BE2C (cell line): ENCODE results near the gene RNF225. TPM values are rescaled to one million over a fixed set of nuclear protein-coding genes. Genes with fewer than 3 reads are reported as not detected.
"Not testable (repeated sequence)": the region's sequence is repeated elsewhere in the genome, so short reads cannot be mapped to it uniquely, and the experiment has no call there.

Experiments
- DNase-seq: peaks from one replicate; pipeline ENCODE4 v3.0.0-alpha.2; 2020
- H3K27me3 ChIP-seq: fragments of 250-450 bp; sonication (Bioruptor Pico); 2 replicates; pipeline ENCODE4 v1.5.1; 2020; ENCODE audit warnings: mild to moderate bottlenecking
- H3K36me3 ChIP-seq: fragments of 250-450 bp; sonication (Bioruptor Pico); 2 replicates; pipeline ENCODE4 v1.5.1; 2020; ENCODE audit warnings: mild to moderate bottlenecking
- H3K4me1 ChIP-seq: fragments of 250-450 bp; sonication (Bioruptor Pico); 2 replicates; pipeline ENCODE4 v1.5.1; 2020
- H3K4me3 ChIP-seq: 2 replicates; pipeline ENCODE4 v1.5.1; 2011; ENCODE audit warnings: low read depth, low read length
- H3K9me3 ChIP-seq: fragments of 250-450 bp; sonication (Bioruptor Pico); 2 replicates; pipeline ENCODE4 v1.5.1; 2020
- CTCF ChIP-seq: IDR thresholded peaks from 2 replicates; pipeline ENCODE4 v1.5.1; 2012; ENCODE audit warnings: mild to moderate bottlenecking, low read depth, low read length
- polyA plus RNA-seq: library from polyadenylated mRNA; unstranded; fragments of >200 nt; gene quantifications from one replicate; pipeline ENCODE4 v1.2.1, GENCODE V29; 2012; ENCODE audit warnings: low read depth, missing spikeins; ENCODE audit not compliant: insufficient read length, insufficient read depth

The RNF225 gene
- not detected for polyA plus RNA-seq

- peak; percentile 32 for DNase-seq
- no peaks in the 10 kb centered on the region for H3K9me3 ChIP-seq
- H3K36me3 ChIP-seq, result peaks cover 57% of the 10 kb centered on the region
- H3K4me1 ChIP-seq, result no peaks in the 10 kb centered on the region
- H3K27me3 ChIP-seq, result no peaks in the 10 kb centered on the region; the same call in 1 of the 2 replicates
- no peak for TF ChIP-seq CTCF
- H3K4me3 ChIP-seq, result no peak within 1 kb of the TSS
Measured at GRCh38 chr19:58395220-58395978, at the start of gene RNF225. Gene RNF225 (plus strand): TSS chr19:58395656. CDS start chr19:58396090, 434 bp downstream.

GRCh38 chr19:58346961-58347929 lies 48.2 kb upstream of the RNF225 start:
- Histone ChIP-seq H3K4me1 (no peaks in the 10 kb centered on the region), H3K4me3 (peak overlapping the region; percentile 78), H3K27me3 (no peaks in the 10 kb centered on the region), H3K36me3 (peaks cover 2% of the 10 kb centered on the region; the same call in 1 of the 2 replicates), H3K9me3 (no peaks in the 10 kb centered on the region)
- DNase-seq, result peak; percentile 85
- no peak for TF ChIP-seq CTCF

DNA sequence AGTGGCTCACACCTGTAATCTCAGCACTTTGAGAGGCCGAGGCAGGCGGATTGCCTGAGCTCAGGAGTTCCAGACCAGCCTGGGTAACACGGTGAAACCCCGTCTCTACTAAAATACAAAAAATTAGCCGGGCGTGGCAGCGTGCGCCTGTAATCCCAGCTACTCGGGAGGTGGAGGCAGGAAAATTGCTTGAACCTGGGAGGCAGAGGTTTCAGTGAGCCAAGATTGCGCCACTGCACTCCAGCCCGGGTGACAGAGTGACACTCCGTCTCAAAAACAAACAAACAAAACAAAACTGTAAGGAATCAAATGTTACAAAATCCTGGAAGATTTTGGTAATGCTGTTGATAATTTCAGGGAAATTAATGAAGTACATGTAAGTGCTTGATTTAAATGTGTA lies 47.4 kb upstream of the RNF225 start:
- not testable (repeated sequence) for H3K27me3 ChIP-seq, H3K9me3 ChIP-seq, DNase-seq, H3K36me3 ChIP-seq, H3K4me1 ChIP-seq
- peak overlapping the region; percentile 78 for H3K4me3 ChIP-seq

DNA sequence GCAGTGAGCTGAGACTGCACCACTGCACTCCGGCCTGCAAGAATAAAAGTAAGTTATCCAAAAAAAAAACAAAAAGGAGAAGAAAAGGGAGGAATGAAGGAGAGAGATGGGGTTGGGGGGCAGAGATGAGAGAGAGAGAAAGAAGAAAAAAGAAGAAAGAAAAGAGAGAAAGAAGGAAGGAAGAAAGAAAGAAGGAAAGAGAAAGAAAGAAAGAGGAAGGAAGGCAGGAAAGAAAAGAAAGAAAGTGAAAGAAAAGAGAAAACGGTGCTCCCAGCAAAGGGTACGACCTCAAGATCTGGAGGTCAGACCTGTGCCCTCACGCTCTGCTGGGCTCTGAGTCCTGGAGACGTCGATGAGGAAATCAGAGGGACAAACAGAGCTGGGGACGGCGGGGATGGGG lies 45.9 kb upstream of the RNF225 start:
- Histone ChIP-seq H3K4me3 (no peak overlapping the region), H3K9me3 (no peaks in the 10 kb centered on the region), H3K27me3 (no peaks in the 10 kb centered on the region), H3K36me3 (peaks cover 2% of the 10 kb centered on the region; the same call in 1 of the 2 replicates), H3K4me1 (no peaks in the 10 kb centered on the region)
- no peak for DNase-seq
- TF ChIP-seq CTCF, result no peak

- no peak overlapping the region for H3K4me3 ChIP-seq
- H3K27me3 ChIP-seq, result no peaks in the 10 kb centered on the region
- TF ChIP-seq CTCF, result no peak
- peaks cover 2% of the 10 kb centered on the region; the same call in 1 of the 2 replicates for H3K36me3 ChIP-seq
- H3K4me1 ChIP-seq, result no peaks in the 10 kb centered on the region
- DNase-seq, result no peak
- H3K9me3 ChIP-seq, result no peaks in the 10 kb centered on the region
Measured at GRCh38 chr19:58350001-58350861, 45.2 kb upstream of the RNF225 start.
